Activated CD4-positive, alpha-beta T cell treated with anti-CD3 and anti-CD28 coated beads, Interleukin-2, amount 50 U/mL, for 4 hours (primary cell): ENCODE data around the gene ZNF860.

Source experiments
- DNase-seq, 2 experiments: peaks; one replicate each; pipeline ENCODE4 v3.0.0-alpha.2; 2020

The ZNF860 gene

DNA sequence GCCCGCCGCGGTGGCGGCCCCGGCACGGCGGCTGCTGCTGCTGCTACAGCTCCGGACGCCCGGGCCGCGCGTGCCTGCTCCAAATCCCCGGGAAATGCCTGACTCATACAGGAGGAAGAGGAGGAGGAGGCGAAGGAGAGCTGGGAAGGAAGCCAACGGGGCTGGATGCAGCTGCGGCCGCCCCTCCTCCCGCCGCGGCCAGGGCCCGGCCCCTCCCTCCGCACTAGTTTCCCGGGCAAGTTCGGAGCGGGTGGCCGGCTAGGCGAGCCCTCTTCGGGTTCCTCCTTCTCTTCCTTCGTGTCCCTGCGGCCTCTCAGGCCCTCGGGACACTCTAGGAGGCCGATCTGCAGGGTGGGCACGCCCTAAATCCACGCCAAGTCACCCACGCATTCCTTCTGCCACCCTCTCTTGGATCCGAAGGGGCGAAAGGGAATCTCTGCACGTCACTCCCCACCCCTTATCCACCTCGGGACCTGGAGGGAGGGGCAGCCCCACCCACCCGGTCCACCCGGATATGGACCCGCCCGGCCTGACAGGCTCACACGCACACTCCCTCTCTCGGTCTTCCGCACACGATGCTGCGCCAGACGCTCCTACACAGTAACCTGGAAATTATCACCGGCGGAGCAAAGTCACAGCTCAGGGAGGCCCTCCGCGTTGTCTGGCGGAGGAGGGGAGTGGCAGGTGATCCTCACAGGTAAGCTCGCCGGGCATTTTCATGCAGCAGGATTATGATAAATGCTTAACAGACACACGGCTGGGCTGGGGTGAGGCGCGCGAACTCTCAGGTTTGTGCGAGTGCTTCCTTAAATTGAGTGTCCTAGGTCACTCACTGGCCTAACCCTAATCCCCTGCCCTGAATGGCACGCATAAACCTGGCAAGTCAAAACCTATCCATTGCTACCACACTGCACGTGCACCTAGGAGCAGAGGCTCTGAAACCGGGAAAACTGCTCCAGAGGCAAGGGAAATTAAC is at the start of gene ZNF860, which contains the start of gene OSBPL10:
Gene ZNF860 (plus strand): TSS at position 545 of the 976 bp plus-strand sequence. CDS start 7,330 bp downstream, outside the sequence.
Gene OSBPL10 (minus strand): TSS at position 57 of the 976 bp plus-strand sequence. CDS start 83 bp downstream, outside the sequence.
- DNase-seq = no peak

- DNase-seq = no peak
Observed at GRCh38 chr3:31932990-31933389, 48.6 kb upstream of the ZNF860 start.

GRCh38 chr3:31934018-31934417 is 47.5 kb upstream of the ZNF860 start:
- DNase-seq = no peak

GRCh38 chr3:31934866-31935265 is 46.7 kb upstream of the ZNF860 start:
- DNase-seq = no peak

DNA sequence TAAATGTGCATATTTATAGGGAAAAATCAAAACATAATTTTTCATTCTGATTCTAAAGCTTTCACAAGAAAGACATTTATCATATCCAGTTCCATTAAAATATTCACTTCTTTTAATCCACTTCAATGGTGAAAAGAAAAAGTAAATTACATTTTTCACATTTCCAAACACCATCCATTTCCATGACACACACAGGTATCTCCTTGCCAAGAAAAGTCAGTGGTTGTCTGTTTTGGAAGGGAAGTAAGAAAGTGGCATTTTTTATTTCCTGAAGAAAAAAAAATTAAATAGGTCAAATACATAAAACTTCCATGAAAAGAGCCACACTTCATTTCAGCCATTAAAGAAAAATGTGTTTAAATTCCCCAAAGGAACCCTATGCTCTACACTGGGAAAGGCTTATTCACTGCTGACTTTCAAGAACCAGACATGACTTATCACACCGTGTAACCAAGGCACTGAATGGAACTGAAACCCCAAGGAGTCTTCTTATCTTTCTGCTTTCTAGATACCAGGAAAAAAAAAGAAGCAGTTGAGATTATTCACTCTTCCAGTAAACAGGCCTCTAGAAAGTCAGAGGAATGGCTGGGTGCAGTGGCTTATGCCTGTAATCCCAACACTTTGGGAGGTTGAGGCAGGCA is 45.0 kb upstream of the ZNF860 start:
- no peak for DNase-seq

GRCh38 chr3:31937225-31937624 is 44.3 kb upstream of the ZNF860 start:
- no peak for DNase-seq

- no peak for DNase-seq
Observed at GRCh38 chr3:31942446-31942845, 39.1 kb upstream of the ZNF860 start.

- no peak for DNase-seq
Observed at GRCh38 chr3:31943041-31943440, 38.5 kb upstream of the ZNF860 start.

DNA sequence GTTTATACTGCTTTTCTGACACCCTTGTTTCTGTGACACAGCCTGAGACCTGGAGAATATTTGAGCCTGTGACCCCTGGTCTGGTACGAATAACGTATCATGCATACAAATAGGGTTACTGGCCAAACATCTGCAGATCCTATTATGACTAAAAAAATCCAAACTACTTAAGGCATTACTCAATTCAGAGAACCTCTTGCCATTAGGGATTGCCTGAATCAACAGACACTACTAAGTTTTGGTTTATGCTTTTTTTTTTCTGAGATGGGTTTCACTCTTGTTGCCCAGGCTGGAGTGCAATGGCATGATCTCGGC is 35.9 kb upstream of the ZNF860 start:
- no peak for DNase-seq

DNA sequence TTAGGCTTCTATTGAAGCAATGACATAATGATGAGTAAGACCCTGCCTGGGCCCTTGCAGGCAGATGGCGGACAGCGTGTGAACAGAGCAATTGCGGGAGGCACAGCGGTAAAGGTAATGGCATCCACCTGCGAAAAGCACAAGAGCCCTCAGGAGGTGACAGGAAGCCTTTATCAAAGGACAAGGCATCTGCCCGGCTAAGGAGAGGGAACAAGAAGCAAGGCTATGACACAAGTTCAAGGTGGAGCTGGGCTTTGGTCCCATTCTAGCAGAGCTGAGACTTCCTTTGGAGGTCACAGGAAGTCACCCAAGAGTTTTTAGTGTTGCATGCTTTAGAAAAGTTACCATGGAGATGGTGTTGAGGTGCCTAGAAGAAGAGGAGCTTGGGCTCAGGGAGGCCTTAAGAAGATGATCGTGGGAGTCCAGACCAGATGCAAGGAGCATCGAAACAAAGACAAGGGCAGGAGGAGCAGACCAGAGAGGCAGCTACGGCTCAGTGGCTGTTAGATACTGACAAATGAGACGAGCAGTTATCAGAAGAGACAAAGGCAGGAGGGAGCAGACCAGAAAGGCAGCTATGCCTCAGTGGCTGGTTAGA is 35.0 kb upstream of the ZNF860 start:
- DNase-seq = no peak

- DNase-seq = no peak
Observed at GRCh38 chr3:31947162-31947561, 34.4 kb upstream of the ZNF860 start.

DNA sequence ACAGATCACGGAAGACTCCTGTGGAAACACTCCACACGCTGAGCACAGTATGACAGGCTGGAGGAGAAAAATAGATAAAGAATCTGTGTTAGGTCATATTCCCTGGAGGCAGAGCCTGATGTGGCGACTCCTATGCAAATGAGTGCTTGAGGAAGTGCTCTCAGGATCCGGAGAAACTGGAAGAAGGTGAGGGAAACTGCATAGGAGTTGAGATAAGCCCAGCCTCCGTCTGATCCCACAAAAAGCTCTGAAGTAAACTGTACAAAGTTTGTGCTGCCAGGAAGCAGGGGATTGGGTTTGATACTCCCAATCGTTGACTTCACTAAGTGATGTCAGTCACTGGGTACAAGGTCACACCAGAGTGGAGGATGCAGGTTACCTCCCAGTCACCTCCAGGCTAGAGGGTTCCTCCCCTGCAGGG is 33.9 kb upstream of the ZNF860 start:
- no peak for DNase-seq

GRCh38 chr3:31948280-31948679 is 33.3 kb upstream of the ZNF860 start:
- DNase-seq = no peak

GRCh38 chr3:31952205-31952604 is 29.3 kb upstream of the ZNF860 start:
- no peak for DNase-seq

- no peak for DNase-seq
Observed at GRCh38 chr3:31953091-31953490, 28.5 kb upstream of the ZNF860 start.

- no peak for DNase-seq
Observed at GRCh38 chr3:31953636-31954035, 27.9 kb upstream of the ZNF860 start.

GRCh38 chr3:31955581-31955980 is 26.0 kb upstream of the ZNF860 start:
- no peak for DNase-seq

DNA sequence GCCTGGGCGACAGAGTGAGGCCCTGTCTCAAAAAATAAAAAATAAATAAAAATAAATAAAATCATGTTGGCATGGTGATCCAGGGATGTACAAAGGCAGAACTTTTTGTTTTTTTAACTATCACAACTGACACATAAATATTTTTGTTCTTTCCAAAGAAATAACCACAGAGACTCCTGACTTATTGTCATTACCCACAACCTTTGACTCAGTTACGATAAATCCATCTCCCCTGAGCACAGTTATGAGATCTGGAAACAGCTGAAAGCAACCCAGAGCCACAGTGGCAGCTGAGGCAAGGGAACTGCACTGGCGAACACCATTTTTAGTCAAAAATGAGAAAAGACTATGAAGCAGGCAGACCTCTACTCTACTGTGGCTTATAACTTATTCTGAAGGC is 24.4 kb upstream of the ZNF860 start:
- no peak for DNase-seq

- no peak for DNase-seq
Observed at GRCh38 chr3:31958701-31959152, 22.8 kb upstream of the ZNF860 start.

- DNase-seq = no peak
Observed at GRCh38 chr3:31959251-31959650, 22.3 kb upstream of the ZNF860 start.

DNA sequence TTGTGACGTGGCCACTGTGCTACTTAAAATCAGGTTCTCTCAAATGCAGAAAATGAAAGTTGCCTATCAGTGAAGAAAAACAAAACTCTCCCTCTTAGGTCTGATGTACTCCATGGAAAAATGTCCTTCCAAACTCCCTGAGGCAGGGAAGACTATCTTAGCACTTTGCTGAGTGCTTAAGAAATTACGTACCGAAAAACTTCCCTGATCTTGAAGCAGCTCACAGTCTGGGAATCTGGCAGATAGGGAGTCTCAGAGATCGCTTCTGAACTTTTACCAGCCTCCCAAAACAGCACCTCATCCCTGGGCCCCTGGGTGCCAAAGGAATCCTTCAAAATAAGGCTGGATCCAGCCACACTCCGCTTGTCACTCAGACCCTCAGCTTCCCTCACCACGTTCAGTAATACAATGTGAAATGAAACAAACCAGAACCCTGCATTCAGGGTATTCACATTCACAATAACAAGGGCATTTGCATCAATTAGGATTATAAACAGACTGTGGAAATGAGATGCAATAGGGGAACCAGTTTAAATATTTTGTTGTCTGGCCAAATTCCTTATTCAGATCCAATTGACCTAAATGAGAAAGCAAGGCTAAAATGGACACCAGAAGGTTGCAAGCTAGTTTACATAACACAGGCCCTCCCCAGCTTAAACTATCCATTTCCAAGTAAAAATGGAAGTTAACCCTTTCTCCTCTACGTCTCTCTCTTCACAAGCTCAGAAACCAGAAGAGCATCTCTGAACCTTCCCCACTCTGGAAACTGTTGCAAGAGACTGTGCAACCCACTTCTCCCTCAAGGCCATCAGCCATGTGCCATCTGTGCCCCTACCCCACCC is 21.4 kb upstream of the ZNF860 start:
- no peak for DNase-seq

GRCh38 chr3:31960793-31961431 is 20.6 kb upstream of the ZNF860 start:
- no peak for DNase-seq
